Sigmoid colon (tissue), 7 donors: ENCODE results near the gene ZBTB34. TPM values are rescaled to one million over a fixed set of nuclear protein-coding genes. Genes with fewer than 3 reads are reported as not detected.

Experiments used
- DNase-seq: peaks from one replicate; pipeline ENCODE4 v3.0.0-alpha.2; 2019
- H3K27ac ChIP-seq, 4 donors: fragments of 200-600 bp; sonication (generic); one replicate each; pipeline ENCODE4 v1.5.1; 2016 to 2019; ENCODE audit warnings: mild to moderate bottlenecking in 1 of 4
- H3K27me3 ChIP-seq, 3 donors: fragments of 200-600 bp; sonication (generic); one replicate each; pipeline ENCODE4 v1.5.1; 2019; ENCODE audit warnings: mild to moderate bottlenecking in 1 of 3
- H3K36me3 ChIP-seq, 4 donors: fragments of 200-600 bp; sonication (generic); one replicate each; pipeline ENCODE4 v1.5.1; 2016 to 2019
- H3K4me1 ChIP-seq, 4 donors: fragments of 200-600 bp; sonication (generic); one replicate each; pipeline ENCODE4 v1.5.1; 2017 to 2019
- H3K4me3 ChIP-seq, 4 donors: fragments of 200-600 bp; sonication (generic); one replicate each; pipeline ENCODE4 v1.5.1; 2017 to 2019; ENCODE audit warnings: mild to moderate bottlenecking in 2 of 4, moderate library complexity in 1 of 4
- H3K9me3 ChIP-seq, 4 donors: fragments of 200-600 bp in 3 of 4; sonication (generic) in 3 of 4; one replicate each; pipeline versions ENCODE4 v1.5.1 to v1.6.1; 2013 to 2019
- CTCF ChIP-seq, 4 experiments: fragments of 450-650 bp in 3 of 4; fragments of 200-600 bp in 1 of 4; IDR thresholded peaks; one replicate each; pipeline ENCODE4 v1.5.1; 2016 to 2019; ENCODE audit warnings: antibody characterized with exemption in 4 of 4, mild to moderate bottlenecking in 3 of 4, moderate library complexity in 2 of 4
- EP300 ChIP-seq, 4 donors: sonication (generic); formaldehyde crosslinking; IDR thresholded peaks; one replicate each; pipeline ENCODE4 v1.6.1; 2017; ENCODE audit warnings: antibody characterized with exemption in 4 of 4
- POLR2A ChIP-seq, 2 donors: fragments of 450-650 bp; IDR thresholded peaks; one replicate each; pipeline ENCODE4 v1.6.1; 2016; ENCODE audit warnings: antibody characterized with exemption in 2 of 2, mild to moderate bottlenecking in 2 of 2, moderate library complexity in 2 of 2
- POLR2AphosphoS5 ChIP-seq, 4 donors: sonication (generic); formaldehyde crosslinking; IDR thresholded peaks; one replicate each; pipeline ENCODE4 v1.6.1; 2017; ENCODE audit warnings: antibody characterized with exemption in 4 of 4
- WGBS, 2 donors: extraction: QIAGEN DNeasy Blood & Tissue Kit; methylation state at CpG; one replicate each; pipeline ENCODE4 v1.1.7; 2013; 5-methylcytosine and 5-hydroxymethylcytosine counted together
- intact Hi-C: fragments of 100-400 bp; cut with DNase I; formaldehyde crosslinking; loops from one replicate; pipeline ENCODE4 v1.15.1; 2023
- polyA plus RNA-seq, 3 donors: library from polyadenylated mRNA; stranded (reverse); fragments of 200-250 nt; gene quantifications; one replicate each; pipeline ENCODE4 v1.2.3, GENCODE V29; 2013
- total RNA-seq, 4 donors: library from RNA; depleted of rRNA; stranded (reverse); fragments of >200 nt; gene quantifications; one replicate each; pipeline ENCODE4 v1.1.0, GENCODE V29; 2016
- donor health status: healthy with polysubstance abuse.
- donor health status: Bipolar disorder and iron deficiency.
- donor health status: healthy.

Gene ZBTB34
- total and polyA plus RNA-seq, 7 donors = 1.4 to 11.4 (median 8.9) TPM

- DNase-seq = no peak
- Histone ChIP-seq H3K4me3 (no peak overlapping the region), H3K9me3 (no peaks in the 10 kb centered on the region), H3K4me1 (no peaks in the 10 kb centered on the region), H3K27ac (no peak overlapping the region), H3K27me3 (peaks cover 0 to 5% (median 0%) of the 10 kb centered on the region in 3 donors), H3K36me3 (no peaks in the 10 kb centered on the region)
- TF ChIP-seq CTCF (IDR thresholded peaks at IDR 0.05) = no peak
- TF ChIP-seq POLR2A (IDR thresholded peaks at IDR 0.05) = no peak
- no peak for TF ChIP-seq POLR2AphosphoS5 (IDR thresholded peaks at IDR 0.05)
- TF ChIP-seq EP300 (IDR thresholded peaks at IDR 0.05) = no peak
- 72 to 82% methylated on average over 8 of the region's 8 CpGs for WGBS, 2 donors
- intact Hi-C loops = no loop called here
Measured at GRCh38 chr9:126849591-126850225, 10.7 kb upstream of the ZBTB34 start.

GRCh38 chr9:126851286-126851880, 9.1 kb upstream of the ZBTB34 start:
- H3K36me3 ChIP-seq = no peaks in the 10 kb centered on the region
- H3K4me1 ChIP-seq = no peaks in the 10 kb centered on the region
- DNase-seq = no peak
- WGBS, 2 donors = 87 to 88% methylated on average over 6 of the region's 6 CpGs
- H3K27ac ChIP-seq = no peak overlapping the region
- H3K9me3 ChIP-seq = no peaks in the 10 kb centered on the region
- no peak overlapping the region for H3K4me3 ChIP-seq
- intact Hi-C loops = no loop called here
- no peak for TF ChIP-seq POLR2A (IDR thresholded peaks at IDR 0.05)
- TF ChIP-seq EP300 (IDR thresholded peaks at IDR 0.05) = no peak
- TF ChIP-seq CTCF (IDR thresholded peaks at IDR 0.05) = no peak
- TF ChIP-seq POLR2AphosphoS5 (IDR thresholded peaks at IDR 0.05) = no peak
- peaks cover 0 to 5% (median 0%) of the 10 kb centered on the region in 3 donors for H3K27me3 ChIP-seq

GRCh38 chr9:126852086-126852688, 8.3 kb upstream of the ZBTB34 start:
- H3K9me3 ChIP-seq = no peaks in the 10 kb centered on the region
- H3K4me3 ChIP-seq = no peak overlapping the region
- intact Hi-C loops = no loop called here
- TF ChIP-seq POLR2AphosphoS5 (IDR thresholded peaks at IDR 0.05) (no peak), EP300 (IDR thresholded peaks at IDR 0.05) (no peak), POLR2A (IDR thresholded peaks at IDR 0.05) (no peak), CTCF (IDR thresholded peaks at IDR 0.05) (no peak)
- WGBS, 2 donors = 65 to 72% methylated on average over 3 of the region's 3 CpGs
- H3K36me3 ChIP-seq = no peaks in the 10 kb centered on the region
- H3K4me1 ChIP-seq = peaks cover 0 to under 1% (median 0%) of the 10 kb centered on the region in 4 donors
- H3K27me3 ChIP-seq = peaks cover 0 to 5% (median 0%) of the 10 kb centered on the region in 3 donors
- H3K27ac ChIP-seq = no peak overlapping the region
- DNase-seq = no peak

- TF ChIP-seq POLR2AphosphoS5 (IDR thresholded peaks at IDR 0.05) = no peak
- no peak for TF ChIP-seq CTCF (IDR thresholded peaks at IDR 0.05)
- TF ChIP-seq POLR2A (IDR thresholded peaks at IDR 0.05) = no peak
- no peak for TF ChIP-seq EP300 (IDR thresholded peaks at IDR 0.05)
- Histone ChIP-seq H3K27ac (no peak overlapping the region), H3K9me3 (no peaks in the 10 kb centered on the region), H3K36me3 (no peaks in the 10 kb centered on the region), H3K4me1 (peaks cover 0 to 9% (median 3%) of the 10 kb centered on the region in 4 donors), H3K27me3 (peaks cover 0 to 5% (median 0%) of the 10 kb centered on the region in 3 donors), H3K4me3 (no peak overlapping the region)
- whole genome bisulfite sequencing, 2 donors = 90 to 95% methylated on average over 5 of the region's 5 CpGs
- intact Hi-C loops = no loop called here
- no peak for DNase-seq
Measured at GRCh38 chr9:126853667-126854066, 6.8 kb upstream of the ZBTB34 start.
